NCI-H1694 (cell line): Measurements from ENCODE around the gene ACAP3.

Experiments used
- DNase-seq: peaks from one replicate; lab custom pipeline; 2025; lab: John Stamatoyannopoulos, UW

Gene ACAP3

DNA sequence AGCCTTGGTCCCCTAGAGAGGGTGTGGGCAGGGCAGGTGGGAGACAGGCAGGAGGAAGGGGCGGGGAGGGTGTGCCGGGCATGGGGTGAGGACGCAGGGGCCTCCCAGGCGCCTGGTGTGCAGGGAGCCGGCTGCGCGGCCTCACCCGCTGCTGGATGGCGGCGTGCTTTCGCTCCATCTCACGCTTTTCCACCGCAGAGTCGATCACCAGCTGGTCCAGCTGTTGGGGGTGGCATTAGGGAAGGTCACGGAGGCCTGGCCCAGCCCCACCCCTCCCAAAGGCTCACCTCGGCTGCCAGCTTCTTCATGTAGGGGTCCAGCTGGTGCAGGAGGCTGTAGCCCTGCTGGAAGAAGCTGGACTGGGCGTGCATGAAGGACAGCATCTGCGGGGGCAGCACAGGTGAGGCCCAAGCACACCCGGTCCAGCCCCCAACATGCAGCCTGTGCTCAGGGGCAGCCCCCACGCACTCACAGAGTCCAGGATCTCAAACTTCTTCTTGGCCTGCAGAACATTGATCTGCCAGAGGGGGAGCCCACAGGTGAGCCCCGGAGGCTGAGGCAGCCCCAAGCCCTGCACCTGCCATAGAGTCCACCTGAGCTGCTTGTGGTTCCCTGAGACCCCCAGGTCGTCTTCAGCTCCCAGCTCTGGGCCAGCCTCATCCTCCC is 7.9 kb downstream of the ACAP3 start:
- no peak for DNase-seq

DNA sequence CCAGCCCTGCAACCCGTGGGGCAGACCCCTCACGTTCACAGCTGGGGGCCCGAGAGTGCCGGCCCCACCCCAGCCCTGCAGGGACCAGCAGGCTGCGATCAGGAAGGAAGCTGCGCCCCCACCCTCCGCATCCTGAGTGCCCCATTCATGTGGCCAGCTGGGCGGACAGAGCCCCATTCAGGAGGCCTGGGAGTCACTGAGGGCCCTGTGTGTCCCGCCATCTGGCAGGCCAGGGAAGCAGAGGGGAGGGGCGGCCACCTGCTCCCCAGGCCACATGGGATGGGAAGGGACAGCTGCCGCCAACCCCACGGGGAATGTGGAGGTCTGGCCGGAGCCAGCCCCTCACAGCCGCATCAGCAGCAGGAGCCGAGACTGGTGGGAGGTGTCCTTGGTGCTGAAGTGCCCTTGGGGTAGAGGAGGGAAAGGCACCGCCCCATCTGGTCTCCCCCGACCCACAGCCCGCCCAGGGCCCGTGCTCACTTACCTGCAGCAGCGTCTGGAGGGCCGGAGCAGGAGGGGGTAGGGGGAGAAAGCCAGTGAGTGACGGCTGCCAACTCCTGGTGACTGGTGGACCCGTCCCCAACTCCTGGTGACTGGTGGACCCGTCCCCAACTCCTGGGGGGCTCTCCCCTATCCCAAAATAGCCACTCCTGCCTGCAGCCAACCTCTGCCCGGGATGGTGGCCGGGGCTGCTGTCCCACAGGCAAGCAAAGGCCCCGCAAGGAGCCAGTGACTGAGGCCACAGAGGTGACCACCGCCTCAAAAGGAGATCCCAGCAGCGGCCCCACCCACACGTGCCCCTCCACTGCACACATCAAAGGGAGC is 8.7 kb downstream of the ACAP3 start:
- DNase-seq = no peak

DNA sequence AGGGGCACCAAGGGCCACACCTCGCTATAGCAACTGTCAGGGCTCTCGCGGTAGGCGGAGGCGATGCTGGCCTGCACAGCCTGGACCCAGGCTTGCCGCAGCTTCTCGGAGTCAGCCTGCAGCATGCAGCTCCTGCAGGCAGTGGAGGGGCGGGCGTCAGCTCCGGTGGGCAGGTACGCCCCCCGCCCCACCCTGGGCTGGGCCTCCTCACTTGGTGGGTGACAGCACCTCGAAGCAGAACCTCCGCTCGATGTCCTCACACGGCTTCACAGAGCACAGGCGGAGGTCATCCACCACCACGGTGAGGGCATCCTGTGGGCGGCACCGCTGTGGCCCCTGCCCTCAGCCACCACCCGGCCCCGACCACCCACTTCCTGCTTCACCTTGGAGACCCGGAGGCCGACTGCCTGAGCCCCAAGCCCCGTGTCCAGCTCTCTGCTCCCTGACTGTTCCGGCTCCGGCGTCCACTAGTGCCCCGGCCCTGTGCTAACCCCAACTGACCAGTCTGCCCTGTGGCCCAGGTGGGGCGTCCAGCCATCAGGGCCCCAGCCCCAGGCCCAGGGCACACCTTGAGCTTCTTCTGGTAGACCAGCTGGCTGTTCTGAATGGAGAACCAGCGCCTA is 9.8 kb downstream of the ACAP3 start:
- no peak for DNase-seq

DNA sequence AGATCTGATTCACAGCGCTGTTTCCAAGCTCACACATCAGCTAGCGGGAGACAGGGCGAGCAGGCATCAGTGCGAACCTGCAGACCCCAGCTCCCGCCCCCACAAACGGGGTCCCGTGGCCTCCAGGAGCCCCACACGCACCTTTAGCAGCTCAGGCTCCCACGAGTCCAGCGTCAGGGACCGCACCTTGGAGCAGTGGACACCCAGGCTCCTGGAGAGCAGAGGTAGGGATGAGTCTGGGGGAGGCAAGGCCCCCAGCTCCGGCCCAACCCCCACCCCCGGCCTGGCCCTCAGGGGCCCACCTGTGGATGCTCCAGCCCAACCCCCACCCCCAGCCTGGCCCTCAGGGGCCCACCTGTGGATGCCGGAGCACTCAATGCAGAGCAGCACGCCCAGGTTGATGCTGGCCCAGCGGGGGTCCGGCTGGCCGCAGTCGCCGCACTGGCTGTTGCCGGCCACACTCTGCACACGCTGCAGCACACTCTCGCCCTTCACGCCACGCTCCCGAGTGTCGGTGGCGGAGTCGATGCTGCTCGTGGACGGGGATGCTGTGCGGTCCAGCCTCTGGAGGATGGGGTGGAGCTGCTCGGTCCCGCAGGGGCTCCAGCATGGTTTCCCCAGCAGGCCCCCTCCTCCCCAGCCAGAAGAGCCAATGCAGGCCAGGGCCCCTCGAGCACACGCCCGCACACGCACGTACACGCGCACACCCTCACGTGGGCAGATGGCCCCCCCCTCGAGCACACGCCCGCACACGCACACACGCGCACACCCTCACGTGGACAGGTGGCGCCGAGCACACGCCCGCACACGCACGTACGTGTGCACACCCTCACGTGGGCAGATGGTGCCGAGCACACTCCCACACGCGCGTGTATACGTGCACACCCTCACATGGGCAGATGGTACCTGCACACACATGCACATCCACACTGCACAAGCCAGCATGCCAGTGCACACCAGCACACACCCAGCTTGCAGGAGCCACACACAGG is 11.4 kb downstream of the ACAP3 start:
- no peak for DNase-seq

DNA sequence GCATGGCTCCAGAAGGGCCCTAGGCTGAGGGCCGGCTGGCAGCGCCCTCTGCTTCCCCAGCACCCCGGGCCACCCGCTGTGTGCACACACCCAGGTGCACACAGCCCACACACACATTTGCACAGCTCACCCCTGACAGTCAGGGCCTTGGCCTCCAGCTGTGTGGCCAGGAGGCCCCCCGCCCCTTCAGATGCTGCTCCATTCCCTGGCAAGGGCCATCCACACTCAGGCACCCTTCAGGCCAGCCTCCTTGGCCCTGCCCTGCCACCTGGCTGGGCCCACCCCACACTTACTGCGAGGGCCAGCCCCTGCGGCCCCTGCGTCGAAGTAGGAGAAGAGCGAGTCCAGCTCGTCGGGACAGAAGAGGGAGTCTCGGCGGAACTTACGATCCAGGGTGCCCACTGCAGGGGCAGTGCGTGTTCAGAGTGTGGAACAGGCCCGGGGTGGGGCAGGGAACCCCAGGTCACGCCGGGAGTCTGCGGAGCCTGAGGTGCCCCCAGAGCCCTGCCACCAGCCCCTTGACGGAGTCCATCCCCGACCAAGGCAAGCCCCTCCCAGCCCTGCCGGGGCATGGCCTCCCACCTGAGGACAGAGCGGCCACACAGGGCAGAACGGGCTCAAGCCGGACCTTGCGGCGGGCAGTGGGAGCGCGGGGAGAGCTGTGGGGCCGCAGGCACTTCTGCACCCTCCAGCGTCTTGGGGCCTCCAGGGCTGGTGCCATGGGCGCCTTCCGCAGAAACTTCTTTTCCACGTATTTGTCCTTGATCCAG is 12.4 kb downstream of the ACAP3 start:
- no peak for DNase-seq

DNA sequence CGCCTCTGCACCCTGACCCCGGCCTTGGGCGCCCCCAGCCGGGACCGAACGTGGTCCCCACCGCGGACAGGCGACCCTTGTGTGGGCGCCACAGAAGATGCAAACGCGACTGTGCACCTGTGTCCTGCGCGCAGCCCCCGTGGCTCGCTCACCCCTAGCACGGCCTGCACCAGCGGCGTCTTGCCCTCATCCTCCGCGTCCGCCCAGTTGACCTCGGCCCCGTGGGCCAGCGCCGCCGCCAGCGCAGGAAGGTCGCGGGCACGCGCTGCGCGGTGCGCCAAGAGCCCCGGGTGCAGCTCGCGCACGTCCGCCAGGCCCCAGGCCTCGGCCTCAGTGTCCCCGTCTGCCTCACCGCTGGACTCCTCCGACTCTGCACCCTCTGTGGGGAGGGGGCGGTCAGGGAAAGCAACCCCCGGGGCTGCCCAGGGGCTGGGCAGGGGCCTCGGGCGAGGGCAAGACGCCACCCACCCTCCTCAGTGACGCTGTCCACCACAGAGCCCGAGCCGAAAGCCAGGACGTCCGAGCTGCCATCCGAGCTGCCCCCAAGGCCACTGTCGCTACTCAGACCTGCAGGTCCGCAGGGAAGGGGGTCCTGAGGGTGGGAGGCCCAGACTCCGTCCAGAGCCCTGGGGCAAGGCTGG is 13.4 kb downstream of the ACAP3 start:
- DNase-seq = no peak

DNA sequence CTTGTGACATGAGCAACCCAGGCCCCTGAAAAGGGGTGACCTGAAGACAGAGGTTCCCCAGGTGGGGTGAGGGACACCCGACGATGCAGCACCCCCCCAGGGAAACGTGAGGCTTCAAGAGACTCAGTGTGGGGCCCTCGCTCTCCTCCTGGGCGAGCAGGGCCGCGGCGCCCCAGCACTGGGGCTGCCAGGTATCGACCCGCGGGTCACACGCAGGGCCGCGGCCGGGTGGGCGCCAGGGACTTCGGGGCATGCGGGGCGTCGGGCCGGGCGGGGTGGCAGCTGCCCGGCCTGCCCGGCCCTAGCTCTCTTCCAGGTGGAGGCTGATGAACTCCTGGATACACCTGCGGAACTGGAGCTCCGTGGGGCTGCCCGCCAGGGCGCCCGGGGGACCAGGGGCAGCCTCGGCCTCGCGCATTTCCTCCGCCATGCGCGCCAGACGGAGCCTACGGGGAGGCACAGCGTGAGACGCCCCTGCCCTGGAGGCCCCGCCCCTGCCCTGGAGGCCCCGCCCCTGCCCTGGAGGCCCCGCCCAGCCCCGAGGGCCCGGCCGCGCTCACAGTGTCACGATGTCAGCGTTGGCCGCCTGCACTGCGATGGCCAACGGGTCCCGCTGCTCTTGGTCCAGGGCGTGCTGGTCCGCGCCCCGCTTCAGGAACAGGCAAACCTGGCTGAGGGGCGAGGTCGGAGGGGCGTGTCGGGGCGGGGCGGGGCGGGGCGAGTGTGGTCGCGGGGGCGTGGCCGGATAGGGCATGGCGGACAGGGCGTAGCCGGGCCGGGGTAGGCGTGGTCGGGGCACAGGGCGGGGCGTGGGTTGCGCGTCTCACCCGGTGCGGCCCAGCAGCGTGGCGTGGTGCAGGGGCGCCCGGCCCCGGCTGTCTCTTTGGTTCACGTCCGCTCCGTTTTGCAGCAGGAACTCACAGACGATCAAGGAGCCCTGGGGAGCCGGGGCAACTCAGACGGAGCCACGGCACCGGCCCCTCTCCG is 14.2 kb downstream of the ACAP3 start:
- no peak for DNase-seq

DNA sequence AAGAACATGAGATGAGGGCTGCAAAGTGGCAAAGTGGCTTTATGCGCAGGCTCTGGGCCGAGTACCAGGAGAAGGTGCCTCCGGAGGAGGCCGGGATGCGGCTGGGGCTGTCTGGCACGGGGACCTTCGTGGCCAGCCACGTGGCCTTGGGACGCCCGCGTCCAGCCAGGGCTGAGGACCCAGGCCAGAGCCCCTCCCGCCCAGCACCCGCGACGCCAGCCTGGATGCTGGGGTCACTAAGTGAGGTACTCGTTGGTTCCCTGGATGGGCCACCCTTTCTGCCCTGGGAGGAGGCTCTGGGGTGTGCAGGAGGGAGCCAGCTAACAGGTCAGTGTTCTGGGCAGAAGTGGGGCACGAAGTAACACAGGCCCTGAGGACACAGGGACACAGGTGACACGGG is 14.9 kb downstream of the ACAP3 start:
- no peak for DNase-seq

DNA sequence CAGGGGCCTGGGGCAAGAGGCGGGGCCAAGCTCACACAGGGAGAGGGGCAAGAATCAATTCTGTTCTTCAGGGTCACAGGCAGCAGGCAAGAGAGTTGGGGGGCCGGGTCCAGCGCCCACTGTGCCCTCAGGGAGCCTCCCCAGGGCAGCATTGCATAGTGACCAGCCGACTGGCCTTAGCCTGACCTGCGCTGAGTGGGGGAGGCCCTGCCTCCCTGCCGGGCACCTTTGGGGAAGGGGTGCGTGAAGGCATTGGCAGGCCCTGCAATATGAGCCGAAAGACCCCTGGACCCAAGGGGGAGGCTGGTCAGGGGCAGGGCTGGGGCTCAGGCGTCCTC is 15.3 kb downstream of the ACAP3 start:
- no peak for DNase-seq

DNA sequence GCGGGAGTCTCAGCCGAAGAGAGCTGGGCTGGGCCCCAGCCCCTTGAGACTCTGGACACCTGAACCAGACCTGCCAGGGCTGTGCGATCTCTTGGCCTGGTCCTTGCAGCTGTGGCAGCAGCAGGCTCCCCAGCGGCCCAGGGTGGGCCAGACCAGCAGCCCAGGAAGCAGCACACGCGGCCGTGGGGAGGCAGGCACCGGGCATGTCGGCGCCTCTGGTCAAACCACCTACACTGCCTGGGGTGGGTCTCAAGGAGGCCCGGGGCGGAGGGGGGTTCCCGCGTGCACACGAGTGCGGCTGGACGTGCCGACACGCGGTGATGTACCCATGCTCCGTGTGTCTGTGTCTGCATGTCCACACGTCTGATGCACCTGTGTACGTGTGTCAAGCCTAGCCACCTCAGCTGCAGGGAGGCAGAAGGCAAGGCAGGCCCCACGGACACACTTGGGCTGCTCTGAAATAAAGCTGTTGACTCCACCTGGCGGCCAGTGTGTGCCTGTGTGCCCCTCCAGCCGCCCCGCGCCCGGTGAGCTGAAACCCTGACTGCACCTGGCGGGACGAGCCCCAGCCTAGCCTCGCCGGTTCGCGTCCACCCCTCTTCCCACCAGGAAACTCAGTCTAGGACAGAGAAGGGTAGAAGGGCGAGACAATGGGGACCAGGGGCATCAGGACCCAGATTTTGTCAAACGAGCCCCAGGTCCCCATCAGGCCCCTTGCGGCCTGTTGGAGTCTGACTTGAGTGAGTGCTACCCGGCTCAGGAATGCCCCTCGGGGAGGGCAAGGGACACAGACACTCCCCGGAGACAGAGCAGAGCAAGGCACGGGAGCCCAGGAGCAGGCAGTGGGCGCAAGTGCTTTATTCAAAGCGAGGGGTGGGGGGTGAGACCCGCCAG is 15.9 kb downstream of the ACAP3 start:
- peak; percentile 50 for DNase-seq

DNA sequence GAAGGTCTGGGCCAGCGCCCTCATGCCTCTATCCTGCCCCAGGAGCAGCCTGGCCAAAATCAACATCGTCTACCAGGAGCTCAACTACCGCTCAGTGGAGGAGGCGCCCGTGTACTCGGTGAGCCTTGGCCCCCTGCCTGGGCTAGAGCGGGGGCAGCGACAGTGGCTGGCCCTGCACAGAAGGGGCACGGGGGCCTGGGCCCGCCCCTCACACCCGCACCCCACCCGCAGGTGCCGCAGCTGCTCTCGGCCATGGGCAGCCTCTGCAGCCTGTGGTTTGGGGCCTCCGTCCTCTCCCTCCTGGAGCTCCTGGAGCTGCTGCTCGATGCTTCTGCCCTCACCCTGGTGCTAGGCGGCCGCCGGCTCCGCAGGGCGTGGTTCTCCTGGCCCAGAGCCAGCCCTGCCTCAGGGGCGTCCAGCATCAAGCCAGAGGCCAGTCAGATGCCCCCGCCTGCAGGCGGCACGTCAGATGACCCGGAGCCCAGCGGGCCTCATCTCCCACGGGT is 16.7 kb downstream of the ACAP3 start:
- no peak for DNase-seq

DNA sequence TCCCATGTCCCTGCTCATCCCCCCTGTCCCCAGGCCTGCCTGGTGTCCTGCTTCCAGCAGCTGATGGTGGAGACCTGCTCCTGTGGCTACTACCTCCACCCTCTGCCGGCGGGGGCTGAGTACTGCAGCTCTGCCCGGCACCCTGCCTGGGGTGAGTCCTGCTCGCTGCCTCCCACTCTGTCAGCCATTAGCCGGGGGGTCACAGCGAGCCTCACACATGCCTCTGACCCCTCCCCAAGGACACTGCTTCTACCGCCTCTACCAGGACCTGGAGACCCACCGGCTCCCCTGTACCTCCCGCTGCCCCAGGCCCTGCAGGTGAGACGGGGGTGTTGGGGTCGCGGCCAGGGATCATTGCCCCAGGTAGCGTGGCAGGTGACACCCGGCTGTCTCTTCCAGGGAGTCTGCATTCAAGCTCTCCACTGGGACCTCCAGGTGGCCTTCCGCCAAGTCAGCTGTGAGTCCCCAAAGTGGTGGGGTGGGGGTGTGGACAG is 17.4 kb downstream of the ACAP3 start:
- DNase-seq = peak; percentile 53

DNA sequence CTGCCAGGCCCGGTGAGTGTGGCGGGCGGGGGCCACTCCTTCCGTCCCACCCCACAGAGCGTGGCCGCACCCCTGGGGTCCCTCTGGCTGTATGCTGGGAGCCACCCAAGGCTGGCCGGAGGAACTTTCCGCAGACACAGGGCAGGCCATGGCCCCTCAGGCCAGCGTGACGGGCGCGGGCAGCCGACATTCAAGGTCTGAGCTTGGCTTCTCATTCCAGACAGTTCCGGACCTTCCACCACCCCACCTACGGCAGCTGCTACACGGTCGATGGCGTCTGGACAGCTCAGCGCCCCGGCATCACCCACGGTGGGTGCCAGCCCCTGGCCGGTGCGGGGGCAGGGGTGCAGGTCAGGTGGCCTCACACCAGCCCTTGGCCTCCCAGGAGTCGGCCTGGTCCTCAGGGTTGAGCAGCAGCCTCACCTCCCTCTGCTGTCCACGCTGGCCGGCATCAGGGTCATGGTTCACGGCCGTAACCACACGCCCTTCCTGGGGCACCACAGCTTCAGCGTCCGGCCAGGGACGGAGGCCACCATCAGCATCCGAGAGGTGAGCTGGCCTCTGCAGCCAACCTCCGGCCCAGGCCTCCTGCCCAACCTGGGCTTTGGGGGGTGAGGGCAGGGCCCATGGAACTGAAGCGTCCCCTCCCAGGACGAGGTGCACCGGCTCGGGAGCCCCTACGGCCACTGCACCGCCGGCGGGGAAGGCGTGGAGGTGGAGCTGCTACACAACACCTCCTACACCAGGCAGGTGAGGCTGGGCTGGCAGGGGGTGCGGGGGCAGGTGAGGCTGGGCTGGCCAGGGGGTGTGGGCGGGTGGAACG is 20.2 kb downstream of the ACAP3 start:
- no peak for DNase-seq

DNA sequence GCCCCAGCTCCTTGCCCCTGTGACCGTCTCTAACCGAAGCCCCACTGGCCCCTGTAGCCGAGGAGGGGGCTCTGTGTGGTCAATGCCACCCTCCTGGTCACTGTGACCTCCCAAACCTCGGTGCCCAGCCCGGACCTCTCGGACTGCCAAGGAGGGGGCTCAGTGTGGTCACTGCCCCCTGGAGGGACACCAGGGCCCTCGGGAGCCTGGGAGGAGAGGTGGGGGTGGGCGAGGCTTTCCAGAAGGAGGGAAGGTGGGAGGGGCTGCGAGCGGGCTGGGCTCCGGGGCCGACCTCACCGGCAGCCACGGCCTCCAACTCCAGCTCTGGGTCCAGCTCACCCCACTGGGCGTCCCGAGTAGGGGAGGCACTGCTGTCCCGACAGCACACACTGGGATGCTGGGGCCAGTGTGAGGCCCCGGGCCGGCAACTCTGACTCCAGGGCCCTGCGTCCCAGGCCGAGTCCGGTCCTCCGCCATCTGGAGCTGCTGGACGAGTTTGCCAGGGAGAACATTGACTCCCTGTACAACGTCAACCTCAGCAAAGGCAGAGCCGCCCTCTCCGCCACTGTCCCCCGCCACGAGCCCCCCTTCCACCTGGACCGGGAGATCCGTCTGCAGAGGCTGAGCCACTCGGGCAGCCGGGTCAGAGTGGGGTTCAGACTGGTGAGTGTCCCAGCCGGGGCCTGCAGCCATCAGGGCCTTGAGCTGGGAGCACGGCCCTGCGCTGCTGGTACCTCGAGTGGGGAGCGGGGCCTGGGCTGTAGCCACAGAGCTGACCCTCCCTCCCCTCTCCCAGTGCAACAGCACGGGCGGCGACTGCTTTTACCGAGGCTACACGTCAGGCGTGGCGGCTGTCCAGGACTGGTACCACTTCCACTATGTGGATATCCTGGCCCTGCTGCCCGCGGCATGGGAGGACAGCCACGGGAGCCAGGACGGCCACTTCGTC is 21.1 kb downstream of the ACAP3 start:
- no peak for DNase-seq

DNA sequence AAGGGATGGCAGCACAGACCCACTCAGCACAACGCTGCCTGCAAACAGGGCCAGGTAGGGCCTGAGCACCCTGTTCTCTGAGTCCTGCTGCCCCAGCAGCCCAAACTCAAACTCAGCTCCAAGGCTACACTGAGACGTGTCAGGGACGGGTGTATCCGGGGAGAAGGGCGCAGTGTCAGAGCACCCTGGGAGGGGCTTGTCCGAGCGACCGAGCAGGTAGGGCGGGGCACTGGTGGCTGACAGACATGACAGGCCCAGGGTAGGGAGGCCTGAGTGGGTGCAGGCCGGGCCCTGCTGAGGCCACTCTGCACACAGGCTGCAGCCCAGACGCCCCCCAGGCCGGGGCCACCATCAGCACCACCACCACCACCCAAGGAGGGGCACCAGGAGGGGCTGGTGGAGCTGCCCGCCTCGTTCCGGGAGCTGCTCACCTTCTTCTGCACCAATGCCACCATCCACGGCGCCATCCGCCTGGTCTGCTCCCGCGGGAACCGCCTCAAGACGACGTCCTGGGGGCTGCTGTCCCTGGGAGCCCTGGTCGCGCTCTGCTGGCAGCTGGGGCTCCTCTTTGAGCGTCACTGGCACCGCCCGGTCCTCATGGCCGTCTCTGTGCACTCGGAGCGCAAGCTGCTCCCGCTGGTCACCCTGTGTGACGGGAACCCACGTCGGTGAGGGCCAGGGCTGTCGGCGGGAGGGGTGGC is 22.0 kb downstream of the ACAP3 start:
- no peak for DNase-seq
